GM23338 (cell line): ENCODE results near the gene VSX1. TPM values are rescaled to one million over a fixed set of nuclear protein-coding genes. Genes with fewer than 3 reads are reported as not detected.

ENCODE experiments used
- ATAC-seq: fragments of 200-7000 bp; cut with Tn5 transposase; 3 replicates; pipeline ENCODE4 v1.9.1; 2020
- DNase-seq: peaks from one replicate; pipeline ENCODE4 v3.0.0-alpha.2; 2015; ENCODE audit warnings: low spot score
- H2AFZ ChIP-seq: fragments of 200-600 bp; sonication (generic); 2 replicates; pipeline ENCODE4 v1.8.0; 2016; ENCODE audit warnings: antibody characterized with exemption, mild to moderate bottlenecking, moderate library complexity
- H3F3A ChIP-seq: fragments of 200-600 bp; sonication (generic); replicated peaks from 2 replicates; pipeline ENCODE4 v1.8.0; 2017; ENCODE audit warnings: antibody characterized with exemption, mixed run types, low read depth
- H3K27ac ChIP-seq: fragments of 200-600 bp; sonication (generic); 2 replicates; pipeline ENCODE4 v1.6.1; 2016; ENCODE audit warnings: low read depth
- H3K27me3 ChIP-seq: fragments of 200-600 bp; sonication (generic); 2 replicates; pipeline ENCODE4 v1.8.0; 2016; ENCODE audit warnings: mild to moderate bottlenecking, mixed run types, moderate library complexity; ENCODE audit not compliant: insufficient read depth
- H3K36me3 ChIP-seq: fragments of 200-600 bp; sonication (generic); 2 replicates; pipeline ENCODE4 v1.8.0; 2016; ENCODE audit warnings: mild to moderate bottlenecking; ENCODE audit not compliant: insufficient read depth
- H3K4me1 ChIP-seq: fragments of 200-600 bp; sonication (generic); 2 replicates; pipeline ENCODE4 v1.8.0; 2016; ENCODE audit warnings: mild to moderate bottlenecking, moderate library complexity; ENCODE audit not compliant: insufficient read depth
- H3K4me2 ChIP-seq: fragments of 200-600 bp; sonication (generic); 2 replicates; pipeline ENCODE4 v1.7.1; 2017; ENCODE audit warnings: mixed run types
- H3K4me3 ChIP-seq: fragments of 200-600 bp; sonication (generic); 2 replicates; pipeline ENCODE4 v1.6.1; 2016; ENCODE audit warnings: mixed run types
- H3K79me2 ChIP-seq: fragments of 200-600 bp; sonication (generic); replicated peaks from 2 replicates; pipeline ENCODE4 v1.8.0; 2017; ENCODE audit warnings: mild to moderate bottlenecking; ENCODE audit not compliant: insufficient read depth
- H3K9me2 ChIP-seq: fragments of 200-600 bp; sonication (generic); 2 replicates; pipeline ENCODE4 v1.8.0; 2017; ENCODE audit not compliant: insufficient read depth
- H4K20me1 ChIP-seq: fragments of 200-600 bp; sonication (generic); replicated peaks from 2 replicates; pipeline ENCODE4 v1.8.0; 2017; ENCODE audit warnings: mild to moderate bottlenecking; ENCODE audit not compliant: insufficient read depth
- H3K27ac Mint-ChIP-seq: 2 replicates; pipeline ENCODE4 v1.8.0; 2020; ENCODE audit warnings: inconsistent platforms, mild to moderate bottlenecking, moderate library complexity, mixed read lengths
- H3K27me3 Mint-ChIP-seq: 3 replicates; pipeline ENCODE4 v1.8.0; 2022; ENCODE audit warnings: low read depth, mild to moderate bottlenecking, moderate library complexity, mixed read lengths, inconsistent platforms; ENCODE audit not compliant: insufficient read depth, poor library complexity
- H3K36me3 Mint-ChIP-seq: 3 replicates; pipeline ENCODE4 v1.8.0; 2021; ENCODE audit warnings: low read depth, mild to moderate bottlenecking, inconsistent platforms, moderate library complexity, mixed read lengths
- H3K4me1 Mint-ChIP-seq: 3 replicates; pipeline ENCODE4 v1.8.0; 2020; ENCODE audit warnings: mild to moderate bottlenecking, inconsistent platforms, mixed read lengths
- H3K4me3 Mint-ChIP-seq: 3 replicates; pipeline ENCODE4 v1.8.0; 2021; ENCODE audit warnings: moderate library complexity, mild to moderate bottlenecking, inconsistent platforms, mixed read lengths
- H3K9me3 Mint-ChIP-seq: 3 replicates; pipeline ENCODE4 v1.8.0; 2020; ENCODE audit warnings: moderate library complexity, mild to moderate bottlenecking, inconsistent platforms, mixed read lengths
- CREB1 ChIP-seq: fragments of 250-450 bp; sonication (Bioruptor Pico); IDR thresholded peaks from 2 replicates; pipeline ENCODE4 v1.5.0; 2020; ENCODE audit warnings: low read depth, mild to moderate bottlenecking, moderate library complexity
- CTCF ChIP-seq, 2 experiments: fragments of 200-600 bp in 1 of 2; sonication (generic) in 1 of 2; conservative IDR thresholded peaks; 2 replicates each; pipeline versions ENCODE4 v1.5.1 to v1.6.1; 2016 to 2017; ENCODE audit warnings: antibody characterized with exemption in 2 of 2, low read depth in 2 of 2, mild to moderate bottlenecking in 2 of 2, moderate library complexity in 1 of 2
- ETS1 ChIP-seq: IDR thresholded peaks from 2 replicates; pipeline ENCODE4 v1.6.1; 2016; ENCODE audit warnings: antibody characterized with exemption
- EZH2 ChIP-seq: fragments of 200-600 bp; sonication (generic); IDR thresholded peaks from one replicate; pipeline ENCODE4 v1.8.0; 2017; ENCODE audit warnings: antibody characterized with exemption, mild to moderate bottlenecking, low read depth; ENCODE audit not compliant: unreplicated experiment
- EZH2phosphoT487 ChIP-seq: fragments of 200-600 bp; sonication (generic); IDR thresholded peaks from one replicate; pipeline ENCODE4 v1.8.1; 2018; ENCODE audit warnings: antibody characterized with exemption; ENCODE audit not compliant: unreplicated experiment
- JUNB ChIP-seq: IDR thresholded peaks from one replicate; pipeline ENCODE4 v1.6.1; 2016; ENCODE audit warnings: antibody characterized with exemption; ENCODE audit not compliant: unreplicated experiment
- NANOG ChIP-seq: IDR thresholded peaks from 2 replicates; pipeline ENCODE4 v1.6.1; 2016; ENCODE audit warnings: antibody characterized with exemption, borderline replicate concordance
- POLR2AphosphoS5 ChIP-seq: IDR thresholded peaks from 2 replicates; pipeline ENCODE4 v1.6.1; 2016; ENCODE audit warnings: antibody characterized with exemption, low read depth
- STAT1 ChIP-seq: IDR thresholded peaks from one replicate; pipeline ENCODE4 v1.6.1; 2016; ENCODE audit warnings: antibody characterized with exemption; ENCODE audit not compliant: unreplicated experiment
- ZNF114 ChIP-seq: fragments of 250-450 bp; sonication (Bioruptor Pico); IDR thresholded peaks from 2 replicates; pipeline ENCODE4 v1.5.0; 2020; ENCODE audit warnings: mild to moderate bottlenecking, moderate library complexity
- ZNF462 ChIP-seq: fragments of 250-450 bp; sonication (Bioruptor Pico); IDR thresholded peaks from 2 replicates; pipeline ENCODE4 v1.5.0; 2020; ENCODE audit warnings: mild to moderate bottlenecking, moderate library complexity
- polyA plus RNA-seq: library from polyadenylated mRNA; unstranded; fragments of >200 nt; fragmentation: Nextera tagmentation; extraction: Ambion mirVana; gene quantifications from 2 replicates; pipeline ENCODE4 v1.2.1, GENCODE V29; 2016
- total RNA-seq: library from RNA; depleted of rRNA; stranded (reverse); fragments of >200 nt; shearing (Covaris generic); gene quantifications from 2 replicates; pipeline ENCODE4 v1.2.3, GENCODE V29; 2014

The VSX1 gene
- total and polyA plus RNA-seq, 2 experiments from 2014 or later, result 0.73 TPM; not detected in 1

GRCh38 chr20:25070821-25071473 is 11.0 kb downstream of the VSX1 start:
- Histone ChIP-seq H3K27ac (no peak overlapping the region), H3K79me2 (no peaks in the 10 kb centered on the region), H3K4me3 (no peak overlapping the region), H3F3A (peaks cover 2% of the 10 kb centered on the region; the same call in 1 of the 2 replicates), H2AFZ (no peak overlapping the region), H3K36me3 (no peaks in the 10 kb centered on the region), H4K20me1 (no peaks in the 10 kb centered on the region; the same call in 1 of the 2 replicates), H3K4me2 (no peak overlapping the region), H3K27me3 (peaks cover 5% of the 10 kb centered on the region), H3K9me2 (no peaks in the 10 kb centered on the region; the same call in 1 of the 2 replicates), H3K4me1 (0 out of 2 replicates have a peak, but pooled peaks cover 4% of the 10 kb centered on the region)
- H3K4me3 Mint-ChIP-seq, result no peak overlapping the region
- no peak for ATAC-seq
- H3K36me3 Mint-ChIP-seq, result no peaks in the 10 kb centered on the region
- peaks cover 11% of the 10 kb centered on the region for H3K27me3 Mint-ChIP-seq
- no peak for TF ChIP-seq ZNF462 (CRISPR knock-in tag)
- TF ChIP-seq CREB1 (CRISPR knock-in tag), result no peak
- TF ChIP-seq ETS1, result no peak
- TF ChIP-seq NANOG, result no peak
- TF ChIP-seq CTCF (conservative IDR thresholded peaks at IDR 0.05; ENCODE audit: low read depth in 2 of 2), result no peak
- no peak for TF ChIP-seq EZH2
- TF ChIP-seq EZH2phosphoT487, result no peak
- no peak for TF ChIP-seq POLR2AphosphoS5
- no peak for TF ChIP-seq ZNF114 (CRISPR knock-in tag)
- TF ChIP-seq STAT1, result no peak
- TF ChIP-seq JUNB, result no peak
- H3K27ac Mint-ChIP-seq, result no peak overlapping the region
- H3K9me3 Mint-ChIP-seq, result no peaks in the 10 kb centered on the region
- no peak for DNase-seq
- H3K4me1 Mint-ChIP-seq, result peaks cover 14% of the 10 kb centered on the region
